Natural killer cell (primary cell): Measurements from ENCODE around the gene MTMR12. TPM values are rescaled to one million over a fixed set of nuclear protein-coding genes. Genes with fewer than 3 reads are reported as not detected.
"Not testable (repeated sequence)": the region's sequence is repeated elsewhere in the genome, so short reads cannot be mapped to it uniquely, and the experiment has no call there.

Source experiments
- ATAC-seq, 3 donors: fragments of 150-1000 bp in 2 of 3; fragments of 200-7000 bp in 1 of 3; cut with Tn5 transposase; 1 replicate in 1 of 3; 2 replicates in 2 of 3; pipeline ENCODE4 v1.10.0; 2021; ENCODE audit warnings: mild to moderate bottlenecking in 2 of 3, moderate library complexity in 2 of 3
- DNase-seq, 2 donors: peaks; one replicate each; pipeline versions ENCODE4 v3.0.0 to v3.0.0-alpha.2; 2013 to 2021; ENCODE audit warnings: mixed read lengths in 1 of 2
- H3K27ac ChIP-seq: one replicate; pipeline ENCODE4 v1.5.1; 2013; ENCODE audit warnings: mild to moderate bottlenecking, low read length
- H3K27me3 ChIP-seq: one replicate; pipeline ENCODE4 v1.6.1; 2013; ENCODE audit warnings: low read length; ENCODE audit not compliant: control insufficient read depth, insufficient read depth
- H3K36me3 ChIP-seq: one replicate; pipeline ENCODE4 v1.6.1; 2013; ENCODE audit warnings: low read length; ENCODE audit not compliant: control insufficient read depth, insufficient read depth
- H3K4me1 ChIP-seq: one replicate; pipeline ENCODE4 v1.6.1; 2013; ENCODE audit warnings: low read length; ENCODE audit not compliant: control insufficient read depth, insufficient read depth
- H3K4me3 ChIP-seq: one replicate; pipeline ENCODE4 v1.5.1; 2013; ENCODE audit warnings: low read length
- H3K9me3 ChIP-seq: one replicate; pipeline ENCODE4 v1.6.1; 2013; ENCODE audit warnings: low read length; ENCODE audit not compliant: control insufficient read depth, insufficient read depth
- H3K27ac Mint-ChIP-seq, 2 donors: one replicate each; pipeline ENCODE4 v1.8.0; 2022; ENCODE audit warnings: mild to moderate bottlenecking in 2 of 2, mixed read lengths in 2 of 2, moderate library complexity in 1 of 2
- H3K27me3 Mint-ChIP-seq, 2 donors: one replicate each; pipeline ENCODE4 v1.8.0; 2022; ENCODE audit warnings: low read depth in 2 of 2, mixed read lengths in 2 of 2
- H3K36me3 Mint-ChIP-seq: one replicate; pipeline ENCODE4 v1.8.0; 2022; ENCODE audit warnings: mixed read lengths
- H3K4me1 Mint-ChIP-seq, 2 donors: one replicate each; pipeline ENCODE4 v1.8.0; 2022; ENCODE audit warnings: mixed read lengths in 2 of 2
- H3K4me3 Mint-ChIP-seq: one replicate; pipeline ENCODE4 v1.8.0; 2022; ENCODE audit warnings: mild to moderate bottlenecking, moderate library complexity, mixed read lengths
- H3K9me3 Mint-ChIP-seq, 2 donors: one replicate each; pipeline ENCODE4 v1.8.0; 2022; ENCODE audit warnings: mixed read lengths in 2 of 2
- CTCF ChIP-seq: fragments of 200-600 bp; IDR thresholded peaks from one replicate; pipeline ENCODE4 v1.8.0; 2022; ENCODE audit warnings: antibody characterized with exemption
- WGBS: methylation state at CpG from one replicate; pipeline ENCODE4 v1.1.7; 2013; ENCODE audit warnings: missing lambda C conversion rate; ENCODE audit not compliant: insufficient coverage; 5-methylcytosine and 5-hydroxymethylcytosine counted together
- intact Hi-C: fragments of 100-400 bp; cut with micrococcal nuclease; formaldehyde crosslinking; loops from one replicate; pipeline ENCODE4 v1.14.2; 2022
- total RNA-seq, 4 donors: library from RNA; stranded (reverse); fragments of 120-200 nt in 1 of 4; gene quantifications; one replicate each; pipeline versions ENCODE4 v1.2.3 to v1.2.4, GENCODE V29; 2013 to 2022

The MTMR12 gene
- total RNA-seq, 3 donors from 2014 or later (not counting 1 experiment from before 2014, with no cell fraction given), result 36.9 to 47.7 (median 39.8) TPM

- ATAC-seq (peak; percentile 44 to 80 (median 49)), DNase-seq (no peak)
- Mint-ChIP-seq H3K9me3 (no peaks in the 10 kb centered on the region), H3K27ac (peak overlapping the region; percentile 71 to 86), H3K27me3 (no peaks in the 10 kb centered on the region), H3K36me3 (no peaks in the 10 kb centered on the region), H3K4me1 (peaks cover 79% of the 10 kb centered on the region in 2 donors), H3K4me3 (peak overlapping the region; percentile 45)
- 30% methylated on average over 5 of the region's 5 CpGs for WGBS
- Histone ChIP-seq H3K4me1 (peaks cover 18% of the 10 kb centered on the region), H3K9me3 (no peaks in the 10 kb centered on the region), H3K4me3 (no peak overlapping the region), H3K27me3 (no peaks in the 10 kb centered on the region), H3K36me3 (peaks cover 26% of the 10 kb centered on the region), H3K27ac (no peak overlapping the region)
- intact Hi-C loops, result no loop called here
- no peak for TF ChIP-seq CTCF
These were observed 14.7 kb downstream of the MTMR12 start for GRCh38 chr5:32298059-32298415.

- Histone ChIP-seq H3K4me1 (peaks cover 18% of the 10 kb centered on the region), H3K36me3 (peaks cover 26% of the 10 kb centered on the region), H3K27me3 (no peaks in the 10 kb centered on the region), H3K27ac (no peak overlapping the region), H3K4me3 (no peak overlapping the region), H3K9me3 (no peaks in the 10 kb centered on the region)
- Mint-ChIP-seq H3K36me3 (no peaks in the 10 kb centered on the region), H3K27ac (peak overlapping the region; percentile 71 to 86), H3K4me3 (peak overlapping the region; percentile 45), H3K27me3 (no peaks in the 10 kb centered on the region), H3K9me3 (no peaks in the 10 kb centered on the region), H3K4me1 (peaks cover 79% of the 10 kb centered on the region in 2 donors)
- DNase-seq (no peak), ATAC-seq (no peak)
- WGBS, result 93% methylated on average over 2 of the region's 2 CpGs
- intact Hi-C loops, result no loop called here
- TF ChIP-seq CTCF, result no peak
These were observed 15.3 kb downstream of the MTMR12 start for GRCh38 chr5:32297181-32298058.

- H3K27ac Mint-ChIP-seq, result not testable (repeated sequence)
These were observed 16.6 kb downstream of the MTMR12 start for GRCh38 chr5:32295966-32296772.

GRCh38 chr5:32291591-32291990 lies 21.1 kb downstream of the MTMR12 start:
- Histone ChIP-seq H3K4me1 (peaks cover 11% of the 10 kb centered on the region), H3K4me3 (no peak overlapping the region), H3K27ac (peak overlapping the region; percentile 24), H3K27me3 (no peaks in the 10 kb centered on the region), H3K9me3 (no peaks in the 10 kb centered on the region), H3K36me3 (peaks cover 28% of the 10 kb centered on the region)
- H3K4me1 Mint-ChIP-seq, result peaks cover 77 to 84% of the 10 kb centered on the region in 2 donors
- H3K27me3 Mint-ChIP-seq, result no peaks in the 10 kb centered on the region
- DNase-seq (no peak), ATAC-seq (no peak)
- H3K36me3 Mint-ChIP-seq, result no peaks in the 10 kb centered on the region
- intact Hi-C loops, result no loop called here
- H3K9me3 Mint-ChIP-seq, result no peaks in the 10 kb centered on the region
- 100% methylated on average over 7 of the region's 7 CpGs for WGBS
- H3K4me3 Mint-ChIP-seq, result no peak overlapping the region
- TF ChIP-seq CTCF, result no peak
- peak overlapping the region in 1 of 2 donors; percentile 65 for H3K27ac Mint-ChIP-seq

More at GRCh38 chr5:32295966-32296772, 16.6 kb downstream of the MTMR12 start:
- H3K27ac ChIP-seq, intact Hi-C loops, H3K9me3 ChIP-seq, H3K4me3 Mint-ChIP-seq, DNase-seq, H3K27me3 Mint-ChIP-seq, H3K27me3 ChIP-seq, H3K4me3 ChIP-seq, ATAC-seq, H3K36me3 Mint-ChIP-seq, H3K9me3 Mint-ChIP-seq: not testable (repeated sequence)
- peaks cover 80 to 81% of the 10 kb centered on the region in 2 donors for H3K4me1 Mint-ChIP-seq
- peaks cover 28% of the 10 kb centered on the region for H3K36me3 ChIP-seq
- peaks cover 22% of the 10 kb centered on the region for H3K4me1 ChIP-seq
- 97% methylated on average over 9 of the region's 9 CpGs for WGBS
